ENCODE data around the gene PCSK7.
"Not testable (repeated sequence)": the region's sequence is repeated elsewhere in the genome, so short reads cannot be mapped to it uniquely, and the experiment has no call there.

Gene PCSK7

DNA sequence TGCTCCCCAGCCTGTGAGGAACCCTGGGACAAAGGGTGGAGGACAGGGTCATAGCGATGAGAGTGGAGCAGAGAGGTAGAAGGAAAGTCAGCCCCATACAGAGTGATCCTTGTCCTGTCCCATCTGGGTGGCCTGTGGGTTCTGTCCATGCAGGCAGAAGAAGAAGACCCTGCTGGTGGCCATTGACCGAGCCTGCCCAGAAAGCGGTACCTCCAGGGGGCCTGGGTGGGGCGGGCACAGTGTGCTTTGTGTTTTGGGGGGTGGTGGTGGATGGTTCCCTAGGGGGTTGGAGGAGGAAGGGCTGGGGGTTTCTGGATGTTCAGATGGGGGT, 45.5 kb downstream of the PCSK7 start:
- H3K4me1 Mint-ChIP-seq = peaks cover 7% of the 10 kb centered on the region
- no peak overlapping the region for H3K4me3 Mint-ChIP-seq
- peak overlapping the region; percentile 92 for H3K27ac Mint-ChIP-seq (ENCODE audit: low read depth)
- ATAC-seq (replicated peaks; ENCODE audit: extremely low read depth, poor library complexity, severe bottlenecking) = no peak
- no peaks in the 10 kb centered on the region for H3K27me3 Mint-ChIP-seq
- no peak for DNase-seq (ENCODE audit: low spot score in 2 of 2)
- H3K9me3 Mint-ChIP-seq = no peaks in the 10 kb centered on the region
- H3K36me3 Mint-ChIP-seq (ENCODE audit: insufficient read depth) = peaks cover 14% of the 10 kb centered on the region

DNA sequence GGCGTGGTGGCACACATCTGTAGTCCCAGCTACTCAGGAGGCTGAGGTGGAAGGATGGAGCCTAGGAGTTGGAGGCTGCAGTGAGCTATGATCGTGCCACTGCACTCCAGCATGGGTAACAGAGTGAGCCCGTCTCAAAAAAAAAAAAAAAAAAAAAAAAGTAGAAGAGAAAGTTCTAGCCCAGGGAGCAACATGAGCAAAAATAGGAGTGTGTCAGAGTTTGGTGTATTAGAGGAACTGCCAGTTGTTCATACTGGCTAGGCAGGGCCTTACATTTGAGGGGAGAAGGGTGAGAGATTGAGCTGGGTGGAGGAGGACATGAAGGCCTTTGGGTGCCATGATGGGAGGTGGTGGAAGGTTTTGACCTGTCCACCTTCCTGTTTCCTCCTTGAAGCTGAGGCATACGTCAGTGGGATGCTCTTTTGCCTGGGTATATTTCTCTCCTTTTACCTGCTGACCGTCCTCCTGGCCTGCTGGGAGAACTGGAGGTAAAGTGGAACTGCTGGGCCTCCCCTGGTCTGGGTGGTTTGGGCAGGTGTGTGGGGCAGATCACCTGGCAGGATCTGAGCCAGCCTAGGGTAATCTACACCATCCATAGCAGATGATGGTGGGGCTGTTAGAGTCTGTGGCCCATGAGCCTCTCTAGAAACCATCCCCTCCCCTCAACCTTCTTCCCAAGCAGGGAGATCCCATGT, 46.0 kb downstream of the PCSK7 start:
- Mint-ChIP-seq H3K9me3 (no peaks in the 10 kb centered on the region), H3K27me3 (no peaks in the 10 kb centered on the region), H3K4me1 (peaks cover 12% of the 10 kb centered on the region), H3K27ac (ENCODE audit: low read depth) (peak overlapping the region; percentile 92), H3K4me3 (no peak overlapping the region), H3K36me3 (ENCODE audit: insufficient read depth) (peaks cover 16% of the 10 kb centered on the region)
- no peak for ATAC-seq (replicated peaks; ENCODE audit: extremely low read depth, poor library complexity, severe bottlenecking)
- no peak for DNase-seq (ENCODE audit: low spot score in 2 of 2)

GRCh38 chr11:117183724-117184349, 48.0 kb downstream of the PCSK7 start:
- no peak overlapping the region for H3K4me3 Mint-ChIP-seq

GRCh38 chr11:117183178-117183577, 48.7 kb downstream of the PCSK7 start:
- H3K4me1 Mint-ChIP-seq = peaks cover 30% of the 10 kb centered on the region
- not testable (repeated sequence) for H3K27ac Mint-ChIP-seq (ENCODE audit: low read depth)

More at GRCh38 chr11:117183724-117184349, 48.0 kb downstream of the PCSK7 start:
- Mint-ChIP-seq H3K27me3 (no peaks in the 10 kb centered on the region), H3K36me3 (ENCODE audit: insufficient read depth) (peaks cover 16% of the 10 kb centered on the region), H3K4me1 (peaks cover 29% of the 10 kb centered on the region), H3K9me3 (no peaks in the 10 kb centered on the region), H3K27ac (ENCODE audit: low read depth) (no peak overlapping the region)
- DNase-seq (ENCODE audit: low spot score in 2 of 2) = no peak
- no peak for ATAC-seq (replicated peaks; ENCODE audit: extremely low read depth, poor library complexity, severe bottlenecking)

GRCh38 chr11:117182551-117182935, 49.3 kb downstream of the PCSK7 start:
- DNase-seq (ENCODE audit: low spot score in 2 of 2) (no peak), ATAC-seq (replicated peaks; ENCODE audit: extremely low read depth, poor library complexity, severe bottlenecking) (no peak)
- Mint-ChIP-seq H3K27me3 (no peaks in the 10 kb centered on the region), H3K27ac (ENCODE audit: low read depth) (no peak overlapping the region), H3K4me1 (peaks cover 36% of the 10 kb centered on the region), H3K36me3 (ENCODE audit: insufficient read depth) (peaks cover 17% of the 10 kb centered on the region), H3K4me3 (no peak overlapping the region), H3K9me3 (no peaks in the 10 kb centered on the region)

More at GRCh38 chr11:117183178-117183577, 48.7 kb downstream of the PCSK7 start:
- ATAC-seq (replicated peaks; ENCODE audit: extremely low read depth, poor library complexity, severe bottlenecking); H3K4me3 Mint-ChIP-seq; H3K27me3 Mint-ChIP-seq; H3K9me3 Mint-ChIP-seq; DNase-seq (ENCODE audit: low spot score in 2 of 2): not testable (repeated sequence)
- peaks cover 17% of the 10 kb centered on the region for H3K36me3 Mint-ChIP-seq (ENCODE audit: insufficient read depth)

DNA sequence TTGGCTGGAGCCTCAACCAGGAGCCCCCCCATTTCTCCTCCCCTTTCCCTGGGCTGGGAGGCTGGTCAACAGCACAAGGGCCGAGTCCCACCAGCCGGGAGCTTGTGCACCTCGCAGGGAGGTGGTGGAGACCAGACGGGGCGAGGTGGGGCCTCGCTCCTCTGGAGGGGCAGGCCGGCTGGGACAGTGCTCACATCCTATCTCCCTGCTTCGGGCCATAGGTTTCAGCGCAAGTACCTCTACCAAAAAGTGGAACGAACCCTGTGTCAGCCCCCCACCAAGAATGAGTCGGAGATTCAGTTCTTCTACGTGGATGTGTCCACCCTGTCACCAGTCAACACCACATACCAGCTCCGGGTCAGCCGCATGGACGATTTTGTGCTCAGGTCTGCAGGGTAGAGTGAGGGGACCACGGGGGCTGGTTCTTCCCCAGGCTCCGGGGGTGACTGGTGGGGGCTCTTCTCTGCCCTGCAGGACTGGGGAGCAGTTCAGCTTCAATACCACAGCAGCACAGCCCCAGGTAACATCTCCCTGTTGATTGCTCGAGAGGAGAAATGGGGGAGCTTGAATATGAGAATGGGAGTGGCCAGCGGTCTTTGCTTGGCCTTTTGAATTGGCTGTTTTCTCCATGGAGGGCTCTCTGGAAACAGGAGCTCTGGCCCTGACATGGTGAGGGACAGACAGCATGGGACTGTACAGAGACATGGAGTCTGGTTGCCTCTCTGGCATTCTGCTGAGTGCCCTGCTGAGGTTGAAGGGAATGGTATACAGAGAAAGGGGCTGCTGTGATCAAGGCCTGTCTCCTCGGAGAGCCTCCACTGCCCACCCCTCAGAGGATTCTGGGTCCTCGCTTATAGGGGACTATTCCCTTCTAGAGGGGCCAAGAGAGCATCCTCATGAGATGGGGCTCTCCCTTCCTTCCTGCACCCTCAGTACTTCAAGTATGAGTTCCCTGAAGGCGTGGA, 50.0 kb downstream of the PCSK7 start:
- H3K9me3 Mint-ChIP-seq = no peaks in the 10 kb centered on the region
- DNase-seq (ENCODE audit: low spot score in 2 of 2) (no peak), ATAC-seq (replicated peaks; ENCODE audit: extremely low read depth, poor library complexity, severe bottlenecking) (no peak)
- peaks cover 16% of the 10 kb centered on the region for H3K36me3 Mint-ChIP-seq (ENCODE audit: insufficient read depth)
- peaks cover 30% of the 10 kb centered on the region for H3K4me1 Mint-ChIP-seq
- no peak overlapping the region for H3K27ac Mint-ChIP-seq (ENCODE audit: low read depth)
- H3K4me3 Mint-ChIP-seq = no peak overlapping the region
- no peaks in the 10 kb centered on the region for H3K27me3 Mint-ChIP-seq

DNA sequence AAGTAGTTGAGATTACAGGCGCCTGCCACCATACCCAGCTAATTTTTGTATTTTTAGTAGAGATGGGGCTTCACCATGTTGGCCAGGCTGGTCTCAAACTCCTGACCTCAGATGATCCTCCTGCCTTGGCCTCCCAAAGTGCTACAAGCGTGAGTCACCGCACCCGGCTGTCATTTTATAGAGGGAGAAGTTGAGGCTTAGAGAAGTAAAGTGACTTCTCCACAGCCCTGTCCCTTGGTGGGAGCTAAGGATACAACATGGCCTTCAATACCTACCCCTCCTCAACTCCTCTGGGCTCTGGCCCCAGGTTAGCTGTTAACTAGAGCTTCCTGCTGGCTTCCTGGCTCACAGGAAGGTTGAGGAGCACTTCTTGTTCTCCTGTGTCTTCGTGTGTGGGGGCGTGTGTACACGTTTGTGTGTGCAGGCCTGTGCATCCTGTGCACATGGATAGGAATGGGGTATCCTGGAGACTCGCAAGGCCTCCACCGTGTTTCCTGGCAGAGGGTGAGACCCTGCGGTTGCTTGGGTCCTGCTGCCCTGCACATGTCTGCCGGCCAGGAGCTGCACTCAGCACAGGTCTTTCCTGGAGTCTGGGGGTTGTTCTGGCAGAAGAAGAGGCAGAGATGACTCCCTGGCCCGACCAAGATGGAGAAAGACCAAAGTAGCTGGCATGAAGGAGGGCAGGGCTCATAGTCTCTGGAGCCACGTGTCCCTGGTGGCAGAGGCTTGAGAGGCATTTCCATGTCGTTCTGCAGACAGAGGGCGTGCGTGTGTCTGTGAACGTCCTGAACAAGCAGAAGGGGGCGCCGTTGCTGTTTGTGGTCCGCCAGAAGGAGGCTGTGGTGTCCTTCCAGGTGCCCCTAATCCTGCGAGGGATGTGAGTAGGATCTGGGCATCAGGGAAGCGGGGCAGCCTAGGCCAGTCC, 51.0 kb downstream of the PCSK7 start:
- DNase-seq (ENCODE audit: low spot score in 2 of 2) (peak in 1 of 2 donors; percentile 34), ATAC-seq (replicated peaks; ENCODE audit: extremely low read depth, poor library complexity, severe bottlenecking) (peak; percentile 21)
- peak overlapping the region; percentile 41 for H3K27ac Mint-ChIP-seq (ENCODE audit: low read depth)
- H3K4me3 Mint-ChIP-seq = peak overlapping the region; percentile 88
- no peaks in the 10 kb centered on the region for H3K9me3 Mint-ChIP-seq
- no peaks in the 10 kb centered on the region for H3K27me3 Mint-ChIP-seq
- H3K36me3 Mint-ChIP-seq (ENCODE audit: insufficient read depth) = peaks cover 16% of the 10 kb centered on the region
- peaks cover 29% of the 10 kb centered on the region for H3K4me1 Mint-ChIP-seq

GRCh38 chr11:117180020-117180419, 51.9 kb downstream of the PCSK7 start:
- DNase-seq (ENCODE audit: low spot score in 2 of 2) (no peak), ATAC-seq (replicated peaks; ENCODE audit: extremely low read depth, poor library complexity, severe bottlenecking) (no peak)
- peak overlapping the region; percentile 90 for H3K27ac Mint-ChIP-seq (ENCODE audit: low read depth)
- peaks cover 13% of the 10 kb centered on the region for H3K36me3 Mint-ChIP-seq (ENCODE audit: insufficient read depth)
- H3K9me3 Mint-ChIP-seq = no peaks in the 10 kb centered on the region
- H3K27me3 Mint-ChIP-seq = no peaks in the 10 kb centered on the region
- H3K4me3 Mint-ChIP-seq = peak overlapping the region; percentile 88
- peaks cover 29% of the 10 kb centered on the region for H3K4me1 Mint-ChIP-seq

- Mint-ChIP-seq H3K27ac (ENCODE audit: low read depth) (peak overlapping the region; percentile 90), H3K4me3 (peak overlapping the region; percentile 88), H3K27me3 (no peaks in the 10 kb centered on the region), H3K9me3 (no peaks in the 10 kb centered on the region), H3K4me1 (peaks cover 29% of the 10 kb centered on the region), H3K36me3 (ENCODE audit: insufficient read depth) (peaks cover 14% of the 10 kb centered on the region)
- DNase-seq (ENCODE audit: low spot score in 2 of 2) (peak; percentile 38 to 39), ATAC-seq (replicated peaks; ENCODE audit: extremely low read depth, poor library complexity, severe bottlenecking) (peak; percentile 59)
Measured at GRCh38 chr11:117179048-117179999, 52.5 kb downstream of the PCSK7 start.

DNA sequence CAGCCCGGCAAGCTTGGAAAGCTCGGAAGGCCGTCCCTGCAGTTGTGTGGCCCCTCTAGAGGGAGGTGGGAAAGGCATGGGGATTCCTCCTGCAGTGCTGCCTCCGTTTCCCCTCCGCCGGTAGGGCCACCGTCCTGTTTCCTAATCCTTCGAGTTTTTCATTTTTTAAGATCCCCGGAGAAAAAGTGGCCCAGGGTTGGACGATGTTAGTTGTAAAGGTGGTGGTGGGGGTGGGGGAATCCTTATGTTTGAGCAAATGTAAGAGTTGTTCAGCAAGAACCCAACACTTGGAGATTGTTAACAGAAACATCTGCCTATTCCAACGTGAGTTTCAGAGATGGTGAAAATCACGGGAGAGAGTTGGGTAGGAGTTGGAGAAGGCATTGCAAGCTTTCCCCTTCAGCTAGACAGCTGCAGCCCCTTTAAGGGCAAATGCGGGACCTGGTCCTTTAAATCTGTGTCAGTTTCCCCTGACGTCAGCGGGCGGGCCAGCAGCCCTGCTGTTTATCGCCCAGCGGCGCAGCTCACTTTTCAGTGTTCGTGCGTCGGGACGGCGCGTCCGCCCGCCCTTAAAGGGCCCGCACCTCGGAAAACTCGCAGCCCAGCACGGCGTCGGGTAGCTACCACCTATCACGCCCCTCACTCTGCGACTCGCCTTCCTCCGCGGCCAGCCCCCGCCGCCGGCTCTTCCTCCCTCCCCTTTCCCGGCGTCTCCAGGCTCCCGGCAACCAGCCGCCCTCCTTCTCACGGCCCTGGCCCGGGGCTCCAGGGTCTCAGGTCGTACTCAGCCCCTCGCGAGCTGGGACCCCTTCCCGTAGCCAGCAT, 53.5 kb downstream of the PCSK7 start, which contains the start of gene SIDT2:
Gene SIDT2, plus strand, starts transcription at position 534 of the 825 bp plus-strand sequence. CDS start 521 bp downstream, outside the sequence.
- Mint-ChIP-seq H3K4me3 (peak within 1 kb of the TSS; percentile 88), H3K27ac (ENCODE audit: low read depth) (peak within 1 kb of the TSS; percentile 90), H3K27me3 (no peaks in the 10 kb centered on the region), H3K4me1 (peaks cover 29% of the 10 kb centered on the region), H3K9me3 (no peaks in the 10 kb centered on the region), H3K36me3 (ENCODE audit: insufficient read depth) (peaks cover 15% of the 10 kb centered on the region)
- peak; percentile 97 for ATAC-seq (replicated peaks; ENCODE audit: extremely low read depth, poor library complexity, severe bottlenecking)
- peak; percentile 73 to 78 for DNase-seq (ENCODE audit: low spot score in 2 of 2)

All from central memory CD8-positive, alpha-beta T cell (primary cell).